HG03025 (cell line): Measurements from ENCODE around the gene RNF223.
"Not testable (repeated sequence)": the region's sequence is repeated elsewhere in the genome, so short reads cannot be mapped to it uniquely, and the experiment has no call there.

ENCODE experiments used
- ATAC-seq: cut with Tn5 transposase; IDR thresholded peaks from one replicate; pipeline ENCODE4 v1.9.1; 2021; ENCODE audit warnings: mild to moderate bottlenecking, moderate library complexity; ENCODE audit not compliant: unreplicated experiment, low FRiP score

The RNF223 gene

DNA sequence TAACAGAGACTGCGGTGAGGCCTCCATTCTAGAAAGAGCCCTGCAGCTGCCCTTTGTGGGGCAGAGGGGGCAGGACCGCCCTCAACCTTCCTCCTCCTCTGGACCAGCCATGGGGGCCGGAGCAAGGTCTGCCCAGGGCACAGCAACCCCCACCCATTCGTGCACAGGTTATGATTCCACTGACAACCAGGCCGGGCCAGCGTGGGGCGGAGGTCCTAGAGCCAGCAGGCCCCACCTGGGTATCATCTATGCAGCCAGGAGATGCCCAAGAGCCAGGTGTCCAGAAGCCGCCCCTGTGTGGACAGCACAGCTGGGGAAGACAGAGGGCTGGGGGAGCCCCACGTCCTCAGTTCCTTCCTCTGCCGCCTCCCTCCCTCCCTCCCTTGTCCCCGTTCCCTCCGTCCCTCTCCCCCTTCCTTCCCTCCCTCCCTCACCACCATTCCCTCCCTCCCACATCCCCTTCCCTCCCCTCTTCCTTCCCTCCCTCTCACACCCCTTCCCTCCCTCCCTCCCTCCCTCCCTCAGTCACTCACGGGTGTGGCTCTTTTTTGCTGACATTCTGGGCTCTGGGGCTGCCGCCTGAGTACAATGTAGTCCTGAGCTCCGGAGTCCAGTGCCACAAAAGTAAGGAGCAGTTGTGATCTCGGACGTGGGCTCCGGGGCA, 12.3 kb downstream of the RNF223 start:
- no peak for ATAC-seq

DNA sequence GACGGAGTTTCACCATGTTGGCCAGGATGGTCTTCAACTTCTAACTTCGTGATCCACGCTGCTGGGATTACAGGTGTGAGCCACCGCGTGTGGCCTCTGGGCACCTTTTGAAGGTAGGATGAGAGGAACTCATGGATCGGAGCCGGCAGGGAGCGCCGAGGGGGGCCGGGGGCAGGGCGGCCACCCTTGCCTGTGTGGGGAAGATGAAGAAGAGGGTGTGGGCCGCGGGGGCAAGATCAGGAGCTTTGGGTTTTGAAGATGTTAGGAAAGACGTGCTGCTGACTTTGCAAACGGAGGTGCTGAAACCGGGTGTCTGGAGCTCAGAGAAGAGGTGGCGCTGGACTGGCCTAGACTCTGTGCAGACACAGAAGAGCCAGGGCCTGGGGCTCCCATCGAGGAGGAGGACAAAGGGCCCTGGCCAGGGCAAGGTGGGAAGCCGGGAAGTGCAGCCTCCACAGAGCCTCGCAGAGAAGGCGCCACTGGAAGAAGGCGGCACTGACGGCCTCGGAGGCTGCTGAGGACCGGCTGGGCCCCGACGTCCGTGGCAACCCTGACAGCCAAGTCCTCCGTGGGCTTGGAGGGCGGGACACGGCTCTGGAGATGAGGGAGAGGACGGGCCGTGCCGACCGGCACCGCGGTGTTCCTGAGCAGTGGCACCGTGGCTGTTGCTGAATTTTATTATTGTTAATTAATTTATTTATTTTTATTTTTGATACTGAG, 13.7 kb downstream of the RNF223 start:
- ATAC-seq: no peak

DNA sequence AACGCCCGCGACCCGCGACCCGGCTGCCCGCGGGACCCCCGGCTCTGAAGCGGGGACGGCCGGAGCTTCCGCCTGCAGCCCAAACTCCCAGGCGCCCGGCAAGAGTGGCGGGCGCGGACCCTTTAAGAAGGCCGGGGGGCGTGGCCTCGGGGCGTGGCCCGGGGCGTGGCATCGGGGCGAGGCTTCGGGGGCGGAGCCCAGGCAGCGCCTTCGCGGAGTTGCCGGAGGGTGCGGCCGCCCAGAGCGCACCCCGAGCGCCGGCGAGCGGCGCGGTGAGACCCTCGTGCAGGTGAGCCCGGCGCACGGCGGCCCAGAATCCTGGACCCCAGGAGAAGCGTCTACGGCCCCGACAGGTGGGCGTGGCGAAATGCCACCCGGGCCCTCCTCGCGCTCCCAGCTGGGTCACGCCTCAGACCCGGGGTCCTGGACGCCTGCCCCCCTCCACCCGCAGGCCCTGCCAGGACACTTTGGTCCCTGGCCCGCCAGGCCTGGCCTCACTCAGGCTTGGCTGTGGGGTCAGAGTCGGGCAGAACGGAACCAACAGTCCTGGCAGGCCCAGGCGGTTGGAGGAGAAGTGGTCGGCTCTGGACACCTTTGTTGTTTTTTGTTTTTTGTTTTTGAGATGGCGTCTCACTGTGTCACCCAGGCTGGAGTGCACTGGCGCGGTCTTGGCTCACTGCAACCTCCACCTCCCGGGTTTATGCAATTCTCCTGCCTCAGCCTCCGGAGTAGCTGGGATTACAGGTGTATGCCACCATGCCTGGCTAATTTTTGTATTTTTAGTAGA, 14.4 kb downstream of the RNF223 start:
- peak; percentile 65 for ATAC-seq

DNA sequence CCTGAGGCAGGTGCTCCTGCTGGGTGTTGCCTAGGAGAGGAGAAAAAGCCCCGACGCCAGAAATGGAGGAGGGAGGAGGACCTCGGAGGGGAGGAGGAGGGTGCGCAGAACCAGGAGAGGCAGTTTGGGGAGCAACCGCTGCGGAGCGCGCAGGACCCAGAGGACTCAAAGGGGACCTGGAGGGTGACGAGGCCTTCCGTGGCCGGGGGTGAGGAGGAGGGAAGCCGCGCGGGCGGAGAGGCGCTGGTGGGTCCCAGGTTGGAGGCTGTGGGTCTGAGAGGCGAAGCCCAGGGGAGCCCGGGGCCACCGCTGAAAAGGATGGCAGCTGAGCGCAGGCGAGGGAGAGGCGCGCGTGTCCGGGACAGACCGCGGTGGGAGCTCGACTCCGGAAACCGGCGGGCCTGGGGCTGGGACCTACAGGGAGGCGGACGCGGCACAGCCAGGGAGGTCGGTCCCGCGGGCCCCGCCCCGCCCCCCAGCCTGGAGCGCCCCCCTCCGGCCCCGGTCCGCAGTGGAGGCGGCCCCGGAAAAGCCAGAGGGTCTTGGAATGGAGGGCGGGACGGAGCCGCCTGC, 15.1 kb downstream of the RNF223 start:
- peak; percentile 16 for ATAC-seq

DNA sequence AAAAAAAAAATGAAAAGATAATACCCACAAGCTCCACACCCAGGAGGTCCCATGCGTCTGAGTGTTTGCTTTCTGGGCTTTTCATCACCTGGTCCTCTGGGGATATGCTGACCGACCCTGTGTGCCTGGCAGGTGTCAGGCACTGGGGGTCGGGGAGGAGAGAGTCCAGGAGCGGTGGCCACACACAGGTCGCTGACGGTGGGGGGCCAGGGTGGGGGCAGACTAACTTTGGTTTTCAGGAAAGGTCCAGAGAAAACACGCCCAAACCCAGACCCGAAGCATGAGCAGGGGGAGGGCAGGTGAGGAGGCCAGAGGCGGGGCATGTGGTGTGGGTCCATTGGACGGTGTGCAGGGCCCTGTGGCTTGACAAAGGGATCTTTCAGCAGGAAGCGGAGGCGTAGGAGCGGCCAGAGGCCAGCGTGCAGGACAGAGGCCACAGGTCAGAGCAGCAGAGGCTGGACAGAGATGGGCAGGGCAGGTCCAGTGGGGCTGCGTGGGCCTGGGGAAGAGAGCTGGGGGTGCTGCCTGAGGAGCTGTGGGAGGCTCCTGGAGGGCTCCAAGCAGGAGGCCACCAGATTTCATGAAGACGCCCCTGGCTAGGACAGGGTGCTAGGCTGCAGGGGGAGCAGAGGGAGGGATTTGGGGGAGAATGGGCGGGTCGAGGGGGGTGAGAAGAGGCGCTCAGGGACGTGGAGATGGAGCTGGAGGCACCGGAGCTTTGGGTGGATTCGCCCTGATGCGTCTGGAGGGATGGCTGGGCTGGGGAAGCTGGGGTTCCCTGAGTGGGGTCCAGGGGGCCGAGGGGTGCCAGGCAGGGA, 15.8 kb downstream of the RNF223 start:
- ATAC-seq: no peak

DNA sequence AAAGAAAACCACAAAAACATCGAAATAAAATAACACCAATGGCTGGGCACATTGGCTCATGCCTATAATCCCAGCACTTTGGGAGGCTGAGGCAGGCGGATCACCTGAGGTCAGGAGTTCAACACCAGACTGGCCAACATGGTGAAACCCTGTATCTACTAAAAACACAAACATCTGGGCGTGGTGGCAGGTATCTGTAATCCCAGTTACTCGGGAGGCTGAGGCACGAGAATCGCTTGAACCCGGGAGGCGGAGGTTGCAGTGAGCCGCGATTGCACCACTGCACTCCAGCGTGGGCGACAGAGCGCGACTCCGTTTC, 16.4 kb downstream of the RNF223 start:
- not testable (repeated sequence) for ATAC-seq

DNA sequence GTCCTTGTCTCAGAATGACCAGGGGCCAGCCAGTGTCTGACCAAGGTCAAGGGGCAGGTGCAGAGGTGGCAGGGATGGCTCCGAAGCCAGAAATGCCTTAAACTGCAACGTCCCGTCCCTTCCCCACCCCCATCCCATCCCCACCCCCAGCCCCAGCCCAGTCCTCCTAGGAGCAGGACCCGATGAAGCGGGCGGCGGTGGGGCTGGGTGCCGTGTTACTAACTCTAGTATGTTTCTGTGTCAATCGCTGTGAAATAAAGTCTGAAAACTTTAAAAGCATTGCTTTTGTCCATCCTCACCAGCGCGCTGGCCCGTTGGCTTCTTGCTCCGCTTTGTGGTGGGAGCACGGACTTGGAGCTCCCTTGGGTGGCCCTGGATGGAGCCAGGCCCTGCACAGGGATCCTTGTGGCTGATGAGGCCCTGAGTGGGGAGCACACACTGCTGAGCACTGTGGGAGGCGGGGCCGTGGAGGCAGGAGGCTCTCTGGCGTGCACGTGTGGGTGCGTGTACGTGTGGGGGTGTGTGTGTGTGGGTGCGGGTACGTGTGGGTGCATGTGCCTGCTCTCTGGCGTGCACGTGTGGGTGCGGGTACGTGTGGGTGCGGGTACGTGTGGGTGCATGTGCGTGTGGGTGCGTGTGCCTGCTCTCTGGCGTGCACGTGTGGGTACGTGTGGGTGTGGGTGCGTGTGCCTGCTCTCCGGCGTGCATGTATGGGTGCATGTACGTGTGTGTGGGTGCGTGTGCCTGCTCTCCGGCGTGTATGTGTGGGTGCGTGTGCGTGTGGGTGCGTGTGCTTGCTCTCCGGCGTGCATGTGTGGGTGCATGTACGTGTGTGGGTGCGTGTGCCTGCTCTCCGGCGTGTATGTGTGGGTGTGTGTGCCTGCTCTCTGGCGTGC, 18.0 kb downstream of the RNF223 start:
- ATAC-seq: no peak

DNA sequence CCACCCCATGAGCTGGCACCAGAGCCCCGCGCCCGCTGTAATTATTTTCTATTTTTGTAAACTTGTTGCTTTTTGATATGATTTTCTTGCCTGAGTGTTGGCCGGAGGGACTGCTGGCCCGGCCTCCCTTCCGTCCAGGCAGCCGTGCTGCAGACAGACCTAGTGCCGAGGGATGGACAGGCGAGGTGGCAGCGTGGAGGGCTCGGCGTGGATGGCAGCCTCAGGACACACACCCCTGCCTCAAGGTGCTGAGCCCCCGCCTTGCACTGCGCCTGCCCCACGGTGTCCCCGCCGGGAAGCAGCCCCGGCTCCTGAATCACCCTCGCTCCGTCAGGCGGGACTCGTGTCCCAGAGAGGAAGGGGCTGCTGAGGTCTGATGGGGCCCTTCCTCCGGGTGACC, 19.1 kb downstream of the RNF223 start:
- no peak for ATAC-seq

DNA sequence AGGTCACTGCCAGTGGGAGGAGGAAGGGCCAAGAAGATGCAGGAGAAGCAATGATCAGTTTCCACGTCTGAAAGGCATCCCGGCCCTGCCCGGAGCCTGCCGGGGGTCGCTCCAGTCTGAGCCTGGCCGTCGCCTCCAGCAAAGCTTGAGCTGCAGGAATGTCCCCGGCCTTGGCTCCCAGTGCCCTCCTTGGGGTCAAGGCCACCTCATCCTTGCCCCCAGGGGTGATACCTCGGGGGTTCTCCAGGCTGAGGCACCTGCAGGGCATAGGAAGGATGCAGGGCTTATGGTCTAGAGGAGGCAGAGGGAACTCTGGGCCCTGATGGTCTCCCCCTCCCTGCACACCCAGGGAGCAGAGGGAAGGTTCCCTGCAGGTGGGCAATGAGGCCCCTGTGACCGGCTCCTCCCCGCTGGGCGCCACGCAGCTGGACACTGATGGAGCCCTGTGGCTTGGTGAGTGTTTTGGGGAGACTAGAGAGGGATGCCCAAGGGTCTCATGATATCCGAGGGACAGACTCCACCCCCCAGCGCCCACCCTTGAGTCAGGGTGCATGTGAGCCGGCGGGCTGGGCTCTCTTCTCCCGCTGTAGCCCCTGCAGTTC, 19.9 kb downstream of the RNF223 start:
- ATAC-seq: no peak

DNA sequence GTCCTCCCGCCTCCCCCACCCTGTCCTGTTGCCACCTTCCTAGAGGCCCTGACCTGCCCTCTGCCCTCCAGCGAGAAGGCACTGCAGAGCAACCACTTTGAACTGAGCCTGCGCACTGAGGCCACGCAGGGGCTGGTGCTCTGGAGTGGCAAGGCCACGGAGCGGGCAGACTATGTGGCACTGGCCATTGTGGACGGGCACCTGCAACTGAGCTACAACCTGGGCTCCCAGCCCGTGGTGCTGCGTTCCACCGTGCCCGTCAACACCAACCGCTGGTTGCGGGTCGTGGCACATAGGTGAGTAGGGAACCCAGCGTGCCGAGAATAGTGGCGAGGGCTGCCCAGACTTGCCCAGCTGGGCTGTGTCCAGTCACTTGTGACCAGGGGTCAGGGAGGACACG, 20.4 kb downstream of the RNF223 start:
- no peak for ATAC-seq

DNA sequence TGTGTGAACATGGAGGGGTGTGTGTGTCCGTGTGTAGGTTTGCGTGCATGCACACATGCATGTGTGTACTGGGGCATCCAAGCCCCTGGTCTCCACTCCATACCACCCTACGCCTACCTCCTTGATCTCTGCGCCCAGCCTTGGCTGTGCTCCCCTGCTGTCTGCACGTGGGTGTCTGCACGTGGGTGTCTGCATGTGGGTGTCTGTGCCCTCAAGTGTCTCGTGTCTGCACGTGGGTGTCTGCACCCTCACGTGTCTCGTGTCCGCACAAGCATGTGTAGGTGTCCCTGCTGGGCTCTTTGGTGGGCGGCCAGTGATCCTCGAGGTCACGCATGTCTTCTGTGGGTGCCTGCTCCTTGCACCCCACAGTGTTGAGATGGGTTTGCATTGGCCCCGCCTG, 21.1 kb downstream of the RNF223 start:
- ATAC-seq: no peak

DNA sequence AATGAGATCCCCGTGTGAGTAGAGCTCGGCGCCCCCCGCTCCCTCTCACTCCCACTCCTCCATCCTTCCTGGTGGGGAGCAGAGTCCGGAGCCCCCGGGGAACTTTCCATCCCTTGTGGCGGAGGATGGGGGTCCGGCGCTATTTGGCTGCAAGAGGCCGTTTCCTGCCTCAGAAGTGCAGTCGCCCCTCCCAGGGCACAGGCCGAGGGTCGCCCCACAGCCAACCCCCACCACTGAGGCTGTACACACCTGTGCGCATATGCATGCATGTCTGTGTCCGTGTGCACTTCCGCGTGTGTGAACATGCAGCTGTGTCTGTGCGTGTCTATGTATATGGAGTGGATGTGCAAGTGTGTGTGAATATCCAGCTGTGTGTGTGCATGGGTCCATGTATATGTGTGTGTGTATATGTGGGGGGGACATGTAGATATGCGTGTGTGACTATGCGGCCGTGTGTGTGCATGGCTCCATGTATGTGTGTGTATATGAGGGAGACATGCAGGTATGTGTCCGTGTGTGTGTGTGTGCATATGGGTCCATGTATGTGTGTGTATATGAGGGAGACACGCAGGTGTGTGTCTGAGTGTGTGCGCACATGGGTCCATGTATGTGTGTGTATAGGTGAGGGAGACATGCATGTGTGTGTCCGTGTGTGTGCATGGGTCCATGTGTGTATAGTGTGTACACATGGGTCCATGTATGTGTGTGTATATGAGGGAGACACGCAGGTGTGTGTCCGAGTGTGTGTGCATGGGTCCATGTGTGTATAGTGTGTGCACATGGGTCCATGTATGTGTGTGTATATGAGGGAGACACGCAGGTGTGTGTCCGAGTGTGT, 21.9 kb downstream of the RNF223 start:
- ATAC-seq: no peak

DNA sequence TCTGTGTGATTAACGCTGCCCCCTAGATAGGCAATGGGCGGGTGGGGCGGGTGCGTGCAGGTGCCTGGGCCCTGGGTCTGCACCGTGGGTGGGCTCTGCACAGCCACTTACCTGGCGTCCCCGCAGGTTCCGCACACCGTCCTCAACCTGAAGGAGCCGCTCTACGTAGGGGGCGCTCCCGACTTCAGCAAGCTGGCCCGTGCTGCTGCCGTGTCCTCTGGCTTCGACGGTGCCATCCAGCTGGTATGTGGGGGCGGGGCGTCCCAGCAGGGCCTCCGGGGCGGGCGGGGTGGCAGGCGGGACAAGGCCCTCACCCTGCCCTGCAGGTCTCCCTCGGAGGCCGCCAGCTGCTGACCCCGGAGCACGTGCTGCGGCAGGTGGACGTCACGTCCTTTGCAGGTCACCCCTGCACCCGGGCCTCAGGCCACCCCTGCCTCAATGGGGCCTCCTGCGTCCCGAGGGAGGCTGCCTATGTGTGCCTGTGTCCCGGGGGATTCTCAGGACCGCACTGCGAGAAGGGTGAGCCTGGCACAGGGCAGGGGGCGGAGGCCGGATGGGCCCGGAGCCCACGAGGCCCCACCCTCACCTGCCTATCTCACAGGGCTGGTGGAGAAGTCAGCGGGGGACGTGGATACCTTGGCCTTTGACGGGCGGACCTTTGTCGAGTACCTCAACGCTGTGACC, 22.8 kb downstream of the RNF223 start:
- no peak for ATAC-seq

DNA sequence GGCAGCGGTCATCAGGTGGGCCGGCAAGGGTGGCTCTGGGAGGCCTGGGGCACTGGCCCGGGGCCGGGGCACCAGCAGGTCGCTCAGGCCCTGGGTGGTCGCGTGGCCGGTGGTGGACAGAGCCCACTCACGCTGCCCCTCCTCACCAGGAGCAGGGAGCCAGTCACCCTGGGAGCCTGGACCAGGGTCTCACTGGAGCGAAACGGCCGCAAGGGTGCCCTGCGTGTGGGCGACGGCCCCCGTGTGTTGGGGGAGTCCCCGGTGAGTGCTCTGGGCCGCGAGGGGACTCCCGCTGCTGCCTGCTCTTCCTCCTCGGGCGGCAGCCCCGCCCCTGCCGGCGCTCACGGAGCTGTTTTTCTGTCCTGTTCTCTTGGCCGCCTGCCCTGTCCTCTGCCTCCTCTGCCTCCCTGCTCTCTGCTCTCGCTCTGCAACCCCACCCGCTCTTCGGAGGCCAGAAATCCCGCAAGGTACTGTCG, 23.5 kb downstream of the RNF223 start:
- ATAC-seq: no peak

DNA sequence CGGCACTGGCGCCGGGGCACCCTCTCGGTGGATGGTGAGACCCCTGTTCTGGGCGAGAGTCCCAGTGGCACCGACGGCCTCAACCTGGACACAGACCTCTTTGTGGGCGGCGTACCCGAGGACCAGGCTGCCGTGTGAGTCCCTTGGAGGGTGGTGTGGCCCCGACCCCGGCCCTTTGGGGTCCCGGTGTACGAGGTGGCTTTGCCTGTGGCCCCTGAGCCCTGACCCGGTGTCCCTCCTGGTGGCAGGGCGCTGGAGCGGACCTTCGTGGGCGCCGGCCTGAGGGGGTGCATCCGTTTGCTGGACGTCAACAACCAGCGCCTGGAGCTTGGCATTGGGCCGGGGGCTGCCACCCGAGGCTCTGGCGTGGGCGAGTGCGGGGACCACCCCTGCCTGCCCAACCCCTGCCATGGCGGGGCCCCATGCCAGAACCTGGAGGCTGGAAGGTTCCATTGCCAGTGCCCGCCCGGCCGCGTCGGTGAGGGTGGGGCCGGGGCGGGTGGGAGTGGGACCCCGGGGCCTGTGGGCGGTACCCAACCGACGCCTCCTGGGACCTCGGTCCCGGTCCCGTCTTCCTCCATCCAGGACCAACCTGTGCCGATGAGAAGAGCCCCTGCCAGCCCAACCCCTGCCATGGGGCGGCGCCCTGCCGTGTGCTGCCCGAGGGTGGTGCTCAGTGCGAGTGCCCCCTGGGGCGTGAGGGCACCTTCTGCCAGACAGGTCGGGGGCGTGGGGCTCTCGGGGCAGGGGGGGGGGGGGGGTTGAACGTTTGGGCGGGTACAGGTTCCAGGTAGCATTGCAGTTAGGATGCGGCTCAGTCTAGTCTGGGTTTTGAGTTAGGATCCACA, 24.6 kb downstream of the RNF223 start:
- ATAC-seq: no peak

DNA sequence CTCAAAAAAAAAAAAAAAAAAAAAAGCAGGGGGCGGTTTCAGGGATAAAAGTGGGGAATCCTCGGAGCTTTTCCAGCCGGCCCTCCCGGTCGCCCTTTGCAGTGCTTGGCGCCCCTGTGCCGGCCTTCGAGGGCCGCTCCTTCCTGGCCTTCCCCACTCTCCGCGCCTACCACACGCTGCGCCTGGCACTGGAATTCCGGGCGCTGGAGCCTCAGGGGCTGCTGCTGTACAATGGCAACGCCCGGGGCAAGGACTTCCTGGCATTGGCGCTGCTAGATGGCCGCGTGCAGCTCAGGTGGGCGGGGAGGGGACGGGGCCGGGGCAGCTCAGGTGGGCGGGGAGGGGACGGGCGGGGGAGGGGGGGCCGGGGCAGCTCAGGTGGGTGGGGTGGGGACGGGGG, 25.3 kb downstream of the RNF223 start:
- no peak for ATAC-seq

DNA sequence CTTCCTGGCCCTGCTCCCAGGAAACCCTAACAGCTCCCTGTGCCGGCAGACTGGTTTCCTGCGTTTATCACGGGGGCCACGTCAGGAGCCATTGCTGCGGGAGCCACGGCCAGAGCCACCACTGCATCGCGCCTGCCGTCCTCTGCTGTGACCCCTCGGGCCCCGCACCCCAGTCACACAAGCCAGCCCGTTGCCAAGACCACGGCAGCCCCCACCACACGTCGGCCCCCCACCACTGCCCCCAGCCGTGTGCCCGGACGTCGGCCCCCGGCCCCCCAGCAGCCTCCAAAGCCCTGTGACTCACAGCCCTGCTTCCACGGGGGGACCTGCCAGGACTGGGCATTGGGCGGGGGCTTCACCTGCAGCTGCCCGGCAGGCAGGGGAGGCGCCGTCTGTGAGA, 26.1 kb downstream of the RNF223 start:
- no peak for ATAC-seq
